Endodermal cell (in vitro differentiated cells): ENCODE data around the gene PRCD. TPM values are rescaled to one million over a fixed set of nuclear protein-coding genes. Genes with fewer than 3 reads are reported as not detected.

Experiments used
- DNase-seq: peaks from one replicate; pipeline ENCODE4 v3.0.0-alpha.2; 2017
- H3K27ac ChIP-seq: 2 replicates; pipeline ENCODE4 v1.5.1; 2013; ENCODE audit warnings: mild to moderate bottlenecking, low read depth, low read length, moderate library complexity
- H3K27me3 ChIP-seq: 2 replicates; pipeline ENCODE4 v1.6.1; 2013; ENCODE audit warnings: mild to moderate bottlenecking, low read length, moderate library complexity; ENCODE audit not compliant: insufficient read depth, control insufficient read depth, poor library complexity, severe bottlenecking
- H3K36me3 ChIP-seq: 2 replicates; pipeline ENCODE4 v1.7.0; 2013; ENCODE audit warnings: mild to moderate bottlenecking, low read length, moderate library complexity; ENCODE audit not compliant: control insufficient read depth, insufficient read depth
- H3K4me1 ChIP-seq: one replicate; pipeline ENCODE4 v1.7.0; 2013; ENCODE audit warnings: low read length; ENCODE audit not compliant: control insufficient read depth, insufficient read depth
- H3K4me3 ChIP-seq: 2 replicates; pipeline ENCODE4 v1.5.1; 2013; ENCODE audit warnings: mild to moderate bottlenecking, low read length, moderate library complexity
- H3K9ac ChIP-seq: 2 replicates; pipeline ENCODE4 v1.6.1; 2013; ENCODE audit warnings: mild to moderate bottlenecking, low read length, moderate library complexity; ENCODE audit not compliant: poor library complexity, severe bottlenecking; ENCODE audit errors: extremely low read depth
- H3K9me3 ChIP-seq: 2 replicates; pipeline ENCODE4 v1.6.1; 2013; ENCODE audit warnings: mild to moderate bottlenecking, low read length, moderate library complexity; ENCODE audit not compliant: control insufficient read depth
- H3K27ac Mint-ChIP-seq: 2 replicates; pipeline ENCODE4 v1.8.0; 2020; ENCODE audit warnings: mixed read lengths
- H3K27me3 Mint-ChIP-seq: 2 replicates; pipeline ENCODE4 v1.8.0; 2021; ENCODE audit warnings: mild to moderate bottlenecking, mixed read lengths; ENCODE audit not compliant: insufficient read depth
- H3K36me3 Mint-ChIP-seq: 2 replicates; pipeline ENCODE4 v1.8.0; 2020; ENCODE audit warnings: low read depth, mixed read lengths
- H3K4me1 Mint-ChIP-seq: 2 replicates; pipeline ENCODE4 v1.8.0; 2020; ENCODE audit warnings: mixed read lengths
- H3K4me3 Mint-ChIP-seq: 2 replicates; pipeline ENCODE4 v1.8.0; 2020; ENCODE audit warnings: mild to moderate bottlenecking, moderate library complexity, mixed read lengths
- H3K9me3 Mint-ChIP-seq: 2 replicates; pipeline ENCODE4 v1.8.0; 2020; ENCODE audit warnings: mild to moderate bottlenecking, mixed read lengths
- WGBS, 2 experiments: methylation state at CpG; one replicate each; pipeline versions ENCODE4 v1.1.5 to v1.1.7; 2013; ENCODE audit warnings: missing lambda C conversion rate in 2 of 2, mixed read lengths in 1 of 2; ENCODE audit not compliant: insufficient coverage in 1 of 2, insufficient read length in 1 of 2; 5-methylcytosine and 5-hydroxymethylcytosine counted together
- total RNA-seq, 2 donors: library from RNA; stranded (reverse); fragmentation: NEBNext Ultra II Directional in 1 of 2; extraction: Animal tissue kit (Norgen Biotek cat#: 25700) in 1 of 2; gene quantifications; 2 replicates in 1 of 2; 3 replicates in 1 of 2; pipeline ENCODE4 v1.2.1, GENCODE V29; 2021
- TF ChIP-seq, protein P1 (sequence below): fragments of 200-600 bp; sonication (generic); conservative IDR thresholded peaks from 2 replicates; pipeline ENCODE4 v1.5.0; 2021; ENCODE audit warnings: antibody characterized with exemption, mild to moderate bottlenecking

The PRCD gene
- total RNA-seq, 2 donors from 2014 or later = 3.2 to 4.8 TPM

DNA sequence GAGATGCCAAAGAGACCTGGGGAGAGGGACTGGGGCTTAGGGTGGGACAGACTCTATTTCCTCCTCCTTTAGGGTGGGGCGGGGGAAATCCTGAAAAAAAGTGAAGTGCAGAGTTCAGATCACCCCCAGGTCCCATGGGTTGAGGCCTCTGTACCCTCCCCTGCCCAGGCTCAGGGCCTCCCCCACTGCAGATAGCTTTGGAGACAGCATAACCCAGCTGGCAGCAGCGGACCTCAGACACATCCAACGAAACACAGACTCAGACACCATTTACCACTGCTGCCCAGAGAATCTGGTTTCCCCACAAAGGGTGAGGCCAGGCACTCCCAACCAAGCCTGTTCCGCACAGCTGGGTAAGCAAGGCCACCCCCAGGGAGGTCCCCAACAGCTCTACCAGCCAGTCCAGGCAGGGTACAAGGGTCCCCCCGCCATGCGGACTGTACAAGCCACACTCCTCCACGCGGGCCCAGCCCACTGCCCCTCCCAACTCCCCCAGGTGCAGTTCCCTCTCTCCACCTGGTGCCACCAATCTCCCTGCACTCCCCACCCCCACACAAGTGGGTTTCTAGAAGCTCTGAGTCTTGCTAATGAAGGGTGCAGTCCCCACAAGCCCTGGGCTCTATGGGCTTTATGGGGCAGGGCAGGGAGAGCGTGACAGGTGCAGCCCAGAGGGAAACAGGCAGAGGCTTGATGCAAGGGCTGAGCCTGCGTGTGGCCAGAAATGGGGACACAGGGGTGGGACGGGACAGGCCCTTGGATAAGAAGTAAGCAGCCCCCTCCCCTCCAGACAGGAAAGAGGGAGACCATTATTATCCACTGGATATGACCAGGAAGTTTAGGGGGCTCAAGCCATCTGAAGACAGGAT lies 47.5 kb upstream of the PRCD start:
- H3K9ac ChIP-seq = no peak overlapping the region
- TF ChIP-seq, protein P1, sequence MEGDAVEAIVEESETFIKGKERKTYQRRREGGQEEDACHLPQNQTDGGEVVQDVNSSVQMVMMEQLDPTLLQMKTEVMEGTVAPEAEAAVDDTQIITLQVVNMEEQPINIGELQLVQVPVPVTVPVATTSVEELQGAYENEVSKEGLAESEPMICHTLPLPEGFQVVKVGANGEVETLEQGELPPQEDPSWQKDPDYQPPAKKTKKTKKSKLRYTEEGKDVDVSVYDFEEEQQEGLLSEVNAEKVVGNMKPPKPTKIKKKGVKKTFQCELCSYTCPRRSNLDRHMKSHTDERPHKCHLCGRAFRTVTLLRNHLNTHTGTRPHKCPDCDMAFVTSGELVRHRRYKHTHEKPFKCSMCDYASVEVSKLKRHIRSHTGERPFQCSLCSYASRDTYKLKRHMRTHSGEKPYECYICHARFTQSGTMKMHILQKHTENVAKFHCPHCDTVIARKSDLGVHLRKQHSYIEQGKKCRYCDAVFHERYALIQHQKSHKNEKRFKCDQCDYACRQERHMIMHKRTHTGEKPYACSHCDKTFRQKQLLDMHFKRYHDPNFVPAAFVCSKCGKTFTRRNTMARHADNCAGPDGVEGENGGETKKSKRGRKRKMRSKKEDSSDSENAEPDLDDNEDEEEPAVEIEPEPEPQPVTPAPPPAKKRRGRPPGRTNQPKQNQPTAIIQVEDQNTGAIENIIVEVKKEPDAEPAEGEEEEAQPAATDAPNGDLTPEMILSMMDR = no peak
- WGBS, 2 experiments = 80 to 84% methylated on average over 6 to 11 of the region's 11 CpGs
- H3K4me3 ChIP-seq = no peak overlapping the region
- H3K4me3 Mint-ChIP-seq = no peak overlapping the region
- no peak for DNase-seq
- H3K36me3 ChIP-seq = no peaks in the 10 kb centered on the region
- H3K9me3 ChIP-seq = no peaks in the 10 kb centered on the region
- H3K4me1 ChIP-seq = no peaks in the 10 kb centered on the region
- peaks cover 10% of the 10 kb centered on the region for H3K4me1 Mint-ChIP-seq
- no peaks in the 10 kb centered on the region for H3K9me3 Mint-ChIP-seq
- no peaks in the 10 kb centered on the region for H3K36me3 Mint-ChIP-seq
- H3K27ac Mint-ChIP-seq = no peak overlapping the region
- no peaks in the 10 kb centered on the region for H3K27me3 Mint-ChIP-seq
- H3K27me3 ChIP-seq = no peaks in the 10 kb centered on the region
- no peak overlapping the region for H3K27ac ChIP-seq

DNA sequence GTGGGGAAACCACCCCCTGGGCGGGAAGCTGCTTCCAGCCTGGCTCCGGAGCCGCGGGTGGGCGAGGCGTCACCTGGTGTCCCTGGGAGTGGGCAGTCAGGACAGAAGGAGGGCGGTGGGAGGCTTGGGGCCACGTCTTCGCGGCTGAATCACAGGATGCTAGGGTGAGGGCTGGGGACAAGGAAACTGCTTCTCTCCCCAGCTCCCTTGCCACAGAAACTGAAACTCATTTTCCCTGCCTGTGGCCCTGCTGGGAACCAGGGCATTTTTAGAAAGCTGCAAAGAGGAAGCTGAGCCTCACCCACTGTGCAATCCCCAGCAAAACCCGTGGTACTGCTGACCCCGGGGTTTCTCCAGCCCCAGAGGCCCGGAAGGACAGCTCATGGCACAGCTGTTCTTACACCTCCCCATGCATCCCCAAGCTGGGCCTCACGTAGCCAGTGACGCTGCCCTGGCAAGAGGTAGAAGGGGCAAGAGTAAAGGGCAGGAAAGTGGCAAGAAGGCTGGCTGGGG lies 46.8 kb upstream of the PRCD start:
- no peaks in the 10 kb centered on the region for H3K27me3 ChIP-seq
- Mint-ChIP-seq H3K27ac (peak overlapping the region; percentile 39), H3K4me3 (no peak overlapping the region), H3K9me3 (no peaks in the 10 kb centered on the region), H3K4me1 (peaks cover 15% of the 10 kb centered on the region), H3K27me3 (no peaks in the 10 kb centered on the region), H3K36me3 (no peaks in the 10 kb centered on the region)
- no peaks in the 10 kb centered on the region for H3K36me3 ChIP-seq
- TF ChIP-seq, protein P1 = no peak
- no peaks in the 10 kb centered on the region for H3K4me1 ChIP-seq
- H3K27ac ChIP-seq = no peak overlapping the region
- no peaks in the 10 kb centered on the region for H3K9me3 ChIP-seq
- H3K4me3 ChIP-seq = no peak overlapping the region
- DNase-seq = no peak
- no peak overlapping the region for H3K9ac ChIP-seq
- WGBS, 2 experiments = 52 to 59% methylated on average over 13 to 15 of the region's 15 CpGs

DNA sequence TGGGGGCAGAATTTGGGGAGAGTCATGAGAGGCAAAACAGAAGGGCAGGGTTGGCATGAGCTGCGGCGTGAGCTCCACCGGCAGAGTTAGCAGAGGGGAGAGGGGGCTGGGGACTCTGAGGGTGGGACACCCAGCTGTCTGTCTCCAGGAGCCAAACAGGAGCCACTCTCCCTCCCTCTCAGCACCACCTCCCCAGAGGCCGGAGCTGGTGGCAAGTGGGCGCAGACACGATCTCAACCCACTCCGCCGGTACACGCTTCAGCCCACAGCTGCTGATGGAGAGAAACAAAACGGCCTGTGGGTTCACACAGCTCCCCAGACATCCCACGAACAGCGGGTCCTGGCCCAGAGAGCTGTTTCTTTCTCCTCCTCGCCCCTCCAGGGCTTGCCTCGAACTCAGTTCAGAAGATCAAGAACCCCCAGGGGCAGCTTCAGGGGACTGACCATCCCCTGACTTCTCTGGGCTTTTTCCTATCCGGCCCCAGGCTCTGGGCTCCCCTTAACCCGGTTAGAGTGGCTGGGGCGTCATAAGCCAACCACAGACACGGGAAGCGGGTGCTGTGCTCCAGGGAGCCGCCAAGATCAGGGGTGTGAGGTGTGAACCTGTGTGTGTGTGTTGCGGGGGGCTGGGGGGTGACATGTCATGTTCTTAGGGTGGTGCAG lies 46.2 kb upstream of the PRCD start:
- H3K27me3 Mint-ChIP-seq = no peaks in the 10 kb centered on the region
- H3K9ac ChIP-seq = no peak overlapping the region
- no peaks in the 10 kb centered on the region for H3K9me3 Mint-ChIP-seq
- H3K36me3 ChIP-seq = no peaks in the 10 kb centered on the region
- H3K27me3 ChIP-seq = no peaks in the 10 kb centered on the region
- H3K4me3 Mint-ChIP-seq = no peak overlapping the region
- TF ChIP-seq, protein P1 = no peak
- no peaks in the 10 kb centered on the region for H3K4me1 ChIP-seq
- H3K9me3 ChIP-seq = no peaks in the 10 kb centered on the region
- H3K27ac ChIP-seq = no peak overlapping the region
- H3K4me1 Mint-ChIP-seq = peaks cover 21% of the 10 kb centered on the region
- no peak for DNase-seq
- WGBS, 2 experiments = 87 to 89% methylated on average over 11 to 21 of the region's 21 CpGs
- peak overlapping the region; percentile 39 for H3K27ac Mint-ChIP-seq
- H3K4me3 ChIP-seq = no peak overlapping the region
- H3K36me3 Mint-ChIP-seq = no peaks in the 10 kb centered on the region
